Upper lobe of left lung (tissue), 6 donors: Measurements from ENCODE around the gene KIF23. TPM values are rescaled to one million over a fixed set of nuclear protein-coding genes. Genes with fewer than 3 reads are reported as not detected.

Source experiments
- ATAC-seq, 2 donors: fragments of 200-7000 bp; cut with Tn5 transposase; one replicate each; pipeline ENCODE4 v1.9.1; 2022; ENCODE audit warnings: mild to moderate bottlenecking in 2 of 2, moderate library complexity in 2 of 2; ENCODE audit not compliant: low FRiP score in 2 of 2
- DNase-seq, 2 donors: peaks; one replicate each; pipeline ENCODE4 v3.0.0-alpha.2; 2019 to 2020
- H3K27ac ChIP-seq, 4 donors: fragments of 200-600 bp; sonication (generic); one replicate each; pipeline ENCODE4 v1.5.1; 2016 to 2019
- H3K27me3 ChIP-seq, 4 donors: fragments of 200-600 bp; sonication (generic); one replicate each; pipeline ENCODE4 v1.5.1; 2017 to 2019
- H3K36me3 ChIP-seq, 4 donors: fragments of 200-600 bp; sonication (generic); one replicate each; pipeline ENCODE4 v1.5.1; 2016 to 2019
- H3K4me1 ChIP-seq, 4 donors: fragments of 200-600 bp; sonication (generic); one replicate each; pipeline ENCODE4 v1.5.1; 2018 to 2019
- H3K4me3 ChIP-seq, 4 donors: fragments of 200-600 bp; sonication (generic); one replicate each; pipeline ENCODE4 v1.5.1; 2017 to 2019; ENCODE audit warnings: mild to moderate bottlenecking in 2 of 4, moderate library complexity in 1 of 4
- H3K9me3 ChIP-seq, 4 donors: fragments of 200-600 bp; sonication (generic); one replicate each; pipeline ENCODE4 v1.5.1; 2018 to 2019
- CTCF ChIP-seq, 6 experiments: fragments of 450-650 bp in 4 of 6; fragments of 200-600 bp in 2 of 6; sonication (generic) in 2 of 6; IDR thresholded peaks; one replicate each; pipeline ENCODE4 v1.5.1; 2016 to 2019; ENCODE audit warnings: antibody characterized with exemption in 6 of 6
- EP300 ChIP-seq, 4 donors: sonication (generic); formaldehyde crosslinking; IDR thresholded peaks; one replicate each; pipeline ENCODE4 v1.5.1; 2017; ENCODE audit warnings: antibody characterized with exemption in 4 of 4, control low read depth in 2 of 4
- POLR2A ChIP-seq, 4 donors: fragments of 450-650 bp; IDR thresholded peaks; one replicate each; pipeline ENCODE4 v1.5.1; 2016 to 2017; ENCODE audit warnings: antibody characterized with exemption in 4 of 4, mild to moderate bottlenecking in 2 of 4
- POLR2AphosphoS5 ChIP-seq, 2 donors: sonication (generic); formaldehyde crosslinking; IDR thresholded peaks; one replicate each; pipeline ENCODE4 v1.5.1; 2017; ENCODE audit warnings: antibody characterized with exemption in 2 of 2
- WGBS, 2 donors: methylation state at CpG; one replicate each; pipeline ENCODE4 v1.1.5; 2017 to 2018; 5-methylcytosine and 5-hydroxymethylcytosine counted together
- total RNA-seq, 6 donors: library from RNA; depleted of rRNA in 4 of 6; stranded (reverse); fragments of >200 nt in 4 of 6; gene quantifications; one replicate each; pipeline versions ENCODE4 v1.1.0 to v1.2.1, GENCODE V29; 2016 to 2021
- donor health status: DM: no; HTN: no; CAD: no; lungs with moderate emphysema.
- donor health status: DM: no; HTN: yes; CAD: no; lungs with severe emphysema.

KIF23 gene
- total RNA-seq, 6 donors from 2014 or later: 1.0 to 6.7 (median 3.7) TPM

- Histone ChIP-seq H3K27ac (no peak overlapping the region), H3K4me1 (no peaks in the 10 kb centered on the region), H3K9me3 (peaks cover 0 to 3% (median 0%) of the 10 kb centered on the region in 4 donors), H3K4me3 (no peak overlapping the region), H3K27me3 (no peaks in the 10 kb centered on the region), H3K36me3 (no peaks in the 10 kb centered on the region)
- ATAC-seq (peak in 1 of 2 donors; percentile 60), DNase-seq (no peak)
- TF ChIP-seq EP300 (IDR thresholded peaks at IDR 0.05) (no peak), POLR2A (IDR thresholded peaks at IDR 0.05) (no peak), CTCF (IDR thresholded peaks at IDR 0.05) (no peak), POLR2AphosphoS5 (IDR thresholded peaks at IDR 0.05) (no peak)
- 72 to 74% methylated on average over 11 of the region's 11 CpGs for WGBS, 2 donors
Measured at GRCh38 chr15:69490356-69491037, 76.3 kb downstream of the KIF23 start.

GRCh38 chr15:69491038-69491505 is 76.9 kb downstream of the KIF23 start:
- no peaks in the 10 kb centered on the region for H3K4me1 ChIP-seq
- no peak for TF ChIP-seq EP300 (IDR thresholded peaks at IDR 0.05)
- TF ChIP-seq POLR2A (IDR thresholded peaks at IDR 0.05): no peak
- TF ChIP-seq CTCF (IDR thresholded peaks at IDR 0.05): no peak
- TF ChIP-seq POLR2AphosphoS5 (IDR thresholded peaks at IDR 0.05): no peak
- H3K27ac ChIP-seq: no peak overlapping the region
- no peak for DNase-seq
- peak in 1 of 2 donors; percentile 79 for ATAC-seq
- H3K27me3 ChIP-seq: no peaks in the 10 kb centered on the region
- peaks cover 0 to 3% (median 0%) of the 10 kb centered on the region in 4 donors for H3K9me3 ChIP-seq
- H3K4me3 ChIP-seq: no peak overlapping the region
- 50 to 60% methylated on average over 3 of the region's 3 CpGs for WGBS, 2 donors
- no peaks in the 10 kb centered on the region for H3K36me3 ChIP-seq

GRCh38 chr15:69493406-69493805 is 79.3 kb downstream of the KIF23 start:
- Histone ChIP-seq H3K9me3 (peaks cover 0 to 3% (median 0%) of the 10 kb centered on the region in 4 donors), H3K4me1 (no peaks in the 10 kb centered on the region), H3K36me3 (no peaks in the 10 kb centered on the region), H3K27ac (no peak overlapping the region), H3K4me3 (no peak overlapping the region), H3K27me3 (no peaks in the 10 kb centered on the region)
- TF ChIP-seq EP300 (IDR thresholded peaks at IDR 0.05): no peak
- no peak for TF ChIP-seq POLR2AphosphoS5 (IDR thresholded peaks at IDR 0.05)
- no peak for TF ChIP-seq CTCF (IDR thresholded peaks at IDR 0.05)
- no peak for TF ChIP-seq POLR2A (IDR thresholded peaks at IDR 0.05)
- no peak for DNase-seq
- no peak for ATAC-seq
- 94% methylated on average over 2 of the region's 2 CpGs for WGBS, 2 donors

- no peak overlapping the region for H3K4me3 ChIP-seq
Measured at GRCh38 chr15:69496001-69496400, 81.9 kb downstream of the KIF23 start.

More at GRCh38 chr15:69496001-69496400, 81.9 kb downstream of the KIF23 start:
- Histone ChIP-seq H3K27ac (no peak overlapping the region), H3K36me3 (no peaks in the 10 kb centered on the region), H3K9me3 (peaks cover 0 to 3% (median 0%) of the 10 kb centered on the region in 4 donors), H3K4me1 (no peaks in the 10 kb centered on the region), H3K27me3 (no peaks in the 10 kb centered on the region)
- 47 to 64% methylated on average over 2 of the region's 2 CpGs for WGBS, 2 donors
- no peak for ATAC-seq
- DNase-seq: no peak
- TF ChIP-seq CTCF (IDR thresholded peaks at IDR 0.05) (no peak), EP300 (IDR thresholded peaks at IDR 0.05) (no peak), POLR2AphosphoS5 (IDR thresholded peaks at IDR 0.05) (no peak), POLR2A (IDR thresholded peaks at IDR 0.05) (no peak)
